HG03045 (cell line): Measurements from ENCODE around the gene SLC25A23.
"Not testable (repeated sequence)": the region's sequence is repeated elsewhere in the genome, so short reads cannot be mapped to it uniquely, and the experiment has no call there.

ENCODE experiments used
- ATAC-seq: cut with Tn5 transposase; IDR thresholded peaks from one replicate; pipeline ENCODE4 v1.9.1; 2021; ENCODE audit warnings: mild to moderate bottlenecking, moderate library complexity; ENCODE audit not compliant: unreplicated experiment

SLC25A23 gene

GRCh38 chr19:6406401-6406800 lies 53.2 kb downstream of the SLC25A23 start:
- no peak for ATAC-seq

- no peak for ATAC-seq
Measured at GRCh38 chr19:6402837-6403608, 56.6 kb downstream of the SLC25A23 start.

- ATAC-seq = no peak
Measured at GRCh38 chr19:6402058-6402457, 57.5 kb downstream of the SLC25A23 start.

GRCh38 chr19:6400062-6400944 lies 59.3 kb downstream of the SLC25A23 start:
- ATAC-seq = not testable (repeated sequence)

- no peak for ATAC-seq
Measured at GRCh38 chr19:6396305-6396704, 63.3 kb downstream of the SLC25A23 start.

- ATAC-seq = no peak
Measured at GRCh38 chr19:6394831-6395230, 64.8 kb downstream of the SLC25A23 start.

GRCh38 chr19:6393983-6394412 lies 65.6 kb downstream of the SLC25A23 start:
- no peak for ATAC-seq

- ATAC-seq = peak; percentile 85
Measured at GRCh38 chr19:6393074-6393982, 66.3 kb downstream of the SLC25A23 start, which contains the start of gene GTF2F1. Gene GTF2F1 (minus strand): TSS chr19:6393164. CDS start chr19:6392995, 169 bp downstream.

- peak; percentile 8 for ATAC-seq
Measured at GRCh38 chr19:6392221-6393073, 67.1 kb downstream of the SLC25A23 start.
